A549 treated with ZK216348 at 1 μM for 4 hours (cell line): ENCODE measurements around the gene PAK3. TPM values are rescaled to one million over a fixed set of nuclear protein-coding genes. Genes with fewer than 3 reads are reported as not detected.

Source experiments
- total RNA-seq: library from RNA; stranded (reverse); fragments of 200-300 nt; extraction: Qiagen RNA extraction; gene quantifications from 5 replicates; pipeline ENCODE4 v1.2.3, GENCODE V29; 2022; ENCODE audit warnings: low read depth

The PAK3 gene
- total RNA-seq: 0.11 TPM in 1 of 5 replicates, not detected in the others

DNA sequence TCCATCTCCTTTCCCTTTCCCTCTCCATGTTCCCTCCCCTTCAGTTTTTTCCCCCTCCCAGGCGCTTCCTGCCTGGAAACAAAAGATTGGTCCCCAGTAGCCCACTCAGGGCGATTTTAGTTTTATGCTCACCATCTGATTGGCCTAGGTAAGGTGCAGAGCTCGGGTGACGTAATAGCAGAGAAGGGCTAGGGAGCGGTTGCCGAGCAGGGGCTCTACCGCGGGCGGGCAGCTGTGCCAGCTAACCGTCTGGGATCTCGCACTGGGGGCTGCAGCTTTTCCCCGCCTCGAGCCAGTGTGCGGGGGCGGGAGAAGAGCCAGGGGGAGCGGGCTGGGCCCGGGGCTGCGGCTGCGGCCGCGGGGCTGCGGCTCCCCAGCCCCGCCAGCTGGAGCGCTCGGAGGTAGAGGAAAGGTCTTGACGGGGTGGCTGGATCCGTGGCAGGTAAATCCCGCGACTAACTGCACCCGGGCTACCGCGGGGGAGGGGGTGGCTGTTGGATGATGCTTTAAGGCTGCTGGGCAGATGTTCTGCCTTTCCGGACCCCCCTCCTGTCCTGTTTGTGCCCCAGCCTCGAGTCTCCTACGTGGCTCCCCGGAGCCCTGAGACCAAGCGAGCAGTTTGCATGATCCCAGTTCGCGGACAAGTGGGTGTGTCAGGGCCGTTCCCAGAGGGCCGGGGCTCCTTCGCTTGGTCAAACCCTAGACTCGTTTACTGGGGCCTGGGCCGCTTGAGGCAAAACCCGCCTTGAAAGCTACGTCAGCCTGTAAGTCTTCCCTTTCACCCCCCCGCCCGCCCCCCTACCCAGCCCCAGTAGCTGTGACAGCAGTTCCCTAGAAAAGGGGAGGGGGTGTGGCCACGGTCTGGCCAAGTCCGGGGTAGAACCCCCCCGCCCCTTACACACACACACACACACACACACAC is at the start of gene PAK3:
Gene PAK3, plus strand, starts transcription at position 218 of the 922 bp plus-strand sequence. CDS start 26,913 bp downstream, outside the sequence.

GRCh38 chrX:111270339-111270738 is 174.3 kb downstream of the PAK3 start, which contains the start of gene CAPN6:
Gene CAPN6, minus strand, starts transcription at chrX:111270483. Its CDS starts 6,547 bp downstream, at chrX:111263936.

Other genes starting within 250 kb of the PAK3 start
- gene CAPN6, start 174.3 kb downstream of the PAK3 start, total RNA-seq: not detected in 5 replicates